HepG2 (cell line): Measurements from ENCODE around the gene TTC39C. TPM values are rescaled to one million over a fixed set of nuclear protein-coding genes. Genes with fewer than 3 reads are reported as not detected.

Experiments
- ASH2L ChIP-seq: fragments of 300-600, 200-600 bp; sonication (generic); IDR thresholded peaks from 2 replicates; pipeline ENCODE4 v1.7.0; 2017; ENCODE audit warnings: low read depth, mild to moderate bottlenecking, moderate library complexity, mixed read lengths, low read length; ENCODE audit not compliant: insufficient read length
- CREB1 ChIP-seq, 2 experiments: fragments of 450-650 bp in 1 of 2; IDR thresholded peaks; 2 replicates each; pipeline ENCODE4 v1.6.1; 2016 to 2017; ENCODE audit warnings: control low read depth in 1 of 2, mild to moderate bottlenecking in 1 of 2, missing compliant biosample characterization in 1 of 2, missing genetic modification characterization in 1 of 2
- HDAC2 ChIP-seq: sonication (generic); formaldehyde crosslinking; IDR thresholded peaks from 2 replicates; pipeline ENCODE4 v1.4.0; 2020; ENCODE audit warnings: missing genetic modification reagents
- KDM5B ChIP-seq: sonication (generic); formaldehyde crosslinking; IDR thresholded peaks from 2 replicates; pipeline ENCODE4 v1.4.0; 2020; ENCODE audit warnings: missing genetic modification reagents, mild to moderate bottlenecking, borderline replicate concordance
- KDM6A ChIP-seq: IDR thresholded peaks from 2 replicates; pipeline ENCODE4 v1.6.1; 2016; ENCODE audit warnings: low read depth
- MED8 ChIP-seq: sonication (generic); formaldehyde crosslinking; IDR thresholded peaks from 2 replicates; pipeline ENCODE4 v1.8.1; 2023; ENCODE audit warnings: mild to moderate bottlenecking, missing genetic modification reagents; ENCODE audit not compliant: insufficient replicate concordance
- SETDB1 ChIP-seq: sonication (generic); formaldehyde crosslinking; IDR thresholded peaks from 2 replicates; pipeline ENCODE4 v1.5.1; 2020; ENCODE audit warnings: missing genetic modification reagents, mild to moderate bottlenecking, borderline replicate concordance
- TCF7 ChIP-seq: sonication (generic); IDR thresholded peaks from 2 replicates; pipeline ENCODE4 v1.6.1; 2016; ENCODE audit warnings: antibody characterized with exemption, low read depth
- TGIF2 ChIP-seq: IDR thresholded peaks from 2 replicates; pipeline ENCODE4 v1.6.1; 2016; ENCODE audit warnings: control low read depth, missing compliant biosample characterization
- ZNF317 ChIP-seq: sonication (generic); formaldehyde crosslinking; IDR thresholded peaks from 2 replicates; pipeline ENCODE4 v1.5.0; 2020; ENCODE audit warnings: mild to moderate bottlenecking, missing genetic modification reagents
- ZNF674 ChIP-seq: sonication (generic); formaldehyde crosslinking; IDR thresholded peaks from 2 replicates; pipeline ENCODE4 v1.5.0; 2020; ENCODE audit warnings: low read depth, mild to moderate bottlenecking, missing genetic modification reagents
- polyA plus RNA-seq, 8 experiments: library from polyadenylated mRNA; depleted of rRNA in 3 of 8; stranded (reverse) in 7 of 8; unstranded in 1 of 8; fragments of >200 nt; fragmentation: Illumina TruSeq in 4 of 8; extraction: Trizol in 4 of 8; gene quantifications; 2 replicates each; pipeline versions ENCODE4 v1.2.1 to v1.2.3, GENCODE V29; 2011 to 2016; ENCODE audit warnings: low read depth in 4 of 8, missing spikeins in 1 of 8, mixed read lengths in 1 of 8; ENCODE audit not compliant: insufficient read depth in 1 of 8
- total RNA-seq, 5 experiments: library from RNA; depleted of rRNA; stranded (reverse); fragments of >200 nt; fragmentation: Illumina TruSeq; extraction: Trizol; gene quantifications; 2 replicates each; pipeline ENCODE4 v1.2.3, GENCODE V29; 2016; ENCODE audit warnings: low read depth in 1 of 5
- TF ChIP-seq, protein P1 (sequence below): sonication (generic); formaldehyde crosslinking; IDR thresholded peaks from 2 replicates; pipeline ENCODE4 v1.4.0; 2020; ENCODE audit warnings: missing genetic modification reagents
- TF ChIP-seq, protein P2 (sequence below), 2 experiments: IDR thresholded peaks; 2 replicates each; pipeline ENCODE4 v1.6.1; 2011 to 2012; ENCODE audit warnings: low read length in 2 of 2, borderline replicate concordance in 1 of 2, low read depth in 1 of 2, mild to moderate bottlenecking in 1 of 2, moderate library complexity in 1 of 2
- TF ChIP-seq, protein P3 (sequence below): IDR thresholded peaks from 2 replicates; pipeline ENCODE4 v1.6.1; 2016; ENCODE audit warnings: missing compliant biosample characterization, missing genetic modification reagents, borderline replicate concordance
- TF ChIP-seq, protein P4 (sequence below): IDR thresholded peaks from 2 replicates; pipeline ENCODE4 v1.6.1; 2012; ENCODE audit warnings: low read length, improper control_type of control experiment
- TF ChIP-seq, protein P5 (sequence below): sonication (generic); formaldehyde crosslinking; IDR thresholded peaks from 2 replicates; pipeline ENCODE4 v1.4.0; 2020; ENCODE audit warnings: mild to moderate bottlenecking, missing genetic modification reagents

TTC39C gene
- total and polyA plus RNA-seq, 2 of the 13 experiments (the other 11 are each of a cell fraction or from before 2014, with no cell fraction given): 19.1 to 25.9 TPM

DNA sequence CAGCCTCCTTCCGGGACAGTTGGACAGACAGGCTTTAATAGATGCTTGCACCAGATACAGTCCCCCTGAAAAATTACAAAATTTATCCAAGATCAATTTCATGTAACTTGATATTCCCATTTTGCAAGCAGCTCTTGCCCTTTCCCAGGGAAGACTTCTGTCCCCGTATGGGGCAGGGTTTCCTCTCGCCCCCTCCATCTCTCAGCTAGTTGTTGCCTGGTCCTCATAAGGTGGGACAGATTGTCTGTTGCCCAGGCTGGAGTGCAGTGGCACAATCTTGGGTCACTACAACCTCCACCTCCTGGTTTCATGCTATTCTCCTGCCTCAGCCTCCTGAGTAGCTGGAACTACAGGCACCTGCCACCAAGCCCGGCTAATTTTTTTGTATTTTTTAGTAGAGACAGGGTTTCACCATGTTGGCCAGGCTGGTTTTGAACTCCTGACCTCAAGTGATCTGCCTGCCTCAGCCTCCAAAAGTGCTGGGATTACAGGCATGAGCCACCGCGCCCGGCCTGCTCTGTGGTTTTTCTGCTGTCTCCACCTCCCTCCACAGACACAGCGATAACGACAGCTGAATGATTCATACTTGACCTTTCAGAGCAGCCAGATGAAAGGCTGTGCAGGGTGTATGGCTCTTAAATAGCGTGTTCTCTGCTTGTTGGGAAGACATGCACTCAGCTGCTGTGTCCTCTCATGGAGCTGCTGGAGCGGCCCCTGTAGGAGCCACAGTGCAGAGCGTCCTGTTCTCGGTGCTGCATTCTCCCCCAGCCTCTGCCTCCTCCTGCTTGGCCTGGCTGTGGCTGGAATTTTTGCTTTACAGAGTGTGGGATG lies 61.4 kb downstream of the TTC39C start (continued):
- TF ChIP-seq, protein P1, sequence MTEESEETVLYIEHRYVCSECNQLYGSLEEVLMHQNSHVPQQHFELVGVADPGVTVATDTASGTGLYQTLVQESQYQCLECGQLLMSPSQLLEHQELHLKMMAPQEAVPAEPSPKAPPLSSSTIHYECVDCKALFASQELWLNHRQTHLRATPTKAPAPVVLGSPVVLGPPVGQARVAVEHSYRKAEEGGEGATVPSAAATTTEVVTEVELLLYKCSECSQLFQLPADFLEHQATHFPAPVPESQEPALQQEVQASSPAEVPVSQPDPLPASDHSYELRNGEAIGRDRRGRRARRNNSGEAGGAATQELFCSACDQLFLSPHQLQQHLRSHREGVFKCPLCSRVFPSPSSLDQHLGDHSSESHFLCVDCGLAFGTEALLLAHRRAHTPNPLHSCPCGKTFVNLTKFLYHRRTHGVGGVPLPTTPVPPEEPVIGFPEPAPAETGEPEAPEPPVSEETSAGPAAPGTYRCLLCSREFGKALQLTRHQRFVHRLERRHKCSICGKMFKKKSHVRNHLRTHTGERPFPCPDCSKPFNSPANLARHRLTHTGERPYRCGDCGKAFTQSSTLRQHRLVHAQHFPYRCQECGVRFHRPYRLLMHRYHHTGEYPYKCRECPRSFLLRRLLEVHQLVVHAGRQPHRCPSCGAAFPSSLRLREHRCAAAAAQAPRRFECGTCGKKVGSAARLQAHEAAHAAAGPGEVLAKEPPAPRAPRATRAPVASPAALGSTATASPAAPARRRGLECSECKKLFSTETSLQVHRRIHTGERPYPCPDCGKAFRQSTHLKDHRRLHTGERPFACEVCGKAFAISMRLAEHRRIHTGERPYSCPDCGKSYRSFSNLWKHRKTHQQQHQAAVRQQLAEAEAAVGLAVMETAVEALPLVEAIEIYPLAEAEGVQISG (CRISPR knock-in tag): peak; percentile 72
- TF ChIP-seq, protein P2, sequence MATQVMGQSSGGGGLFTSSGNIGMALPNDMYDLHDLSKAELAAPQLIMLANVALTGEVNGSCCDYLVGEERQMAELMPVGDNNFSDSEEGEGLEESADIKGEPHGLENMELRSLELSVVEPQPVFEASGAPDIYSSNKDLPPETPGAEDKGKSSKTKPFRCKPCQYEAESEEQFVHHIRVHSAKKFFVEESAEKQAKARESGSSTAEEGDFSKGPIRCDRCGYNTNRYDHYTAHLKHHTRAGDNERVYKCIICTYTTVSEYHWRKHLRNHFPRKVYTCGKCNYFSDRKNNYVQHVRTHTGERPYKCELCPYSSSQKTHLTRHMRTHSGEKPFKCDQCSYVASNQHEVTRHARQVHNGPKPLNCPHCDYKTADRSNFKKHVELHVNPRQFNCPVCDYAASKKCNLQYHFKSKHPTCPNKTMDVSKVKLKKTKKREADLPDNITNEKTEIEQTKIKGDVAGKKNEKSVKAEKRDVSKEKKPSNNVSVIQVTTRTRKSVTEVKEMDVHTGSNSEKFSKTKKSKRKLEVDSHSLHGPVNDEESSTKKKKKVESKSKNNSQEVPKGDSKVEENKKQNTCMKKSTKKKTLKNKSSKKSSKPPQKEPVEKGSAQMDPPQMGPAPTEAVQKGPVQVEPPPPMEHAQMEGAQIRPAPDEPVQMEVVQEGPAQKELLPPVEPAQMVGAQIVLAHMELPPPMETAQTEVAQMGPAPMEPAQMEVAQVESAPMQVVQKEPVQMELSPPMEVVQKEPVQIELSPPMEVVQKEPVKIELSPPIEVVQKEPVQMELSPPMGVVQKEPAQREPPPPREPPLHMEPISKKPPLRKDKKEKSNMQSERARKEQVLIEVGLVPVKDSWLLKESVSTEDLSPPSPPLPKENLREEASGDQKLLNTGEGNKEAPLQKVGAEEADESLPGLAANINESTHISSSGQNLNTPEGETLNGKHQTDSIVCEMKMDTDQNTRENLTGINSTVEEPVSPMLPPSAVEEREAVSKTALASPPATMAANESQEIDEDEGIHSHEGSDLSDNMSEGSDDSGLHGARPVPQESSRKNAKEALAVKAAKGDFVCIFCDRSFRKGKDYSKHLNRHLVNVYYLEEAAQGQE (IDR thresholded peaks at IDR 0.05; ENCODE audit: borderline replicate concordance in 1 of 2, low read depth in 1 of 2, low read length in 2 of 2): peak in 1 of 2 experiments; percentile 52; a peak in 1 of 4 replicates
- TF ChIP-seq KDM6A (CRISPR knock-in tag) (no peak), CREB1 (IDR thresholded peaks at IDR 0.05) (no peak), CREB1 (CRISPR knock-in tag; IDR thresholded peaks at IDR 0.05) (peak; percentile 60), ZNF674 (CRISPR knock-in tag) (no peak), KDM5B (peak; percentile 25; the same call in 1 of the 2 replicates), MED8 (CRISPR knock-in tag) (no peak), TCF7 (peak; percentile 93), ASH2L (no peak), SETDB1 (CRISPR knock-in tag) (no peak), TGIF2 (peak; percentile 55; the same call in 1 of the 2 replicates), ZNF317 (CRISPR knock-in tag) (no peak), HDAC2 (CRISPR knock-in tag) (peak; percentile 93)
- TF ChIP-seq, protein P3, sequence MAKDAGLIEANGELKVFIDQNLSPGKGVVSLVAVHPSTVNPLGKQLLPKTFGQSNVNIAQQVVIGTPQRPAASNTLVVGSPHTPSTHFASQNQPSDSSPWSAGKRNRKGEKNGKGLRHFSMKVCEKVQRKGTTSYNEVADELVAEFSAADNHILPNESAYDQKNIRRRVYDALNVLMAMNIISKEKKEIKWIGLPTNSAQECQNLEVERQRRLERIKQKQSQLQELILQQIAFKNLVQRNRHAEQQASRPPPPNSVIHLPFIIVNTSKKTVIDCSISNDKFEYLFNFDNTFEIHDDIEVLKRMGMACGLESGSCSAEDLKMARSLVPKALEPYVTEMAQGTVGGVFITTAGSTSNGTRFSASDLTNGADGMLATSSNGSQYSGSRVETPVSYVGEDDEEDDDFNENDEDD (CRISPR knock-in tag): peak; percentile 10; the same call in 1 of the 2 replicates
- TF ChIP-seq, protein P4, sequence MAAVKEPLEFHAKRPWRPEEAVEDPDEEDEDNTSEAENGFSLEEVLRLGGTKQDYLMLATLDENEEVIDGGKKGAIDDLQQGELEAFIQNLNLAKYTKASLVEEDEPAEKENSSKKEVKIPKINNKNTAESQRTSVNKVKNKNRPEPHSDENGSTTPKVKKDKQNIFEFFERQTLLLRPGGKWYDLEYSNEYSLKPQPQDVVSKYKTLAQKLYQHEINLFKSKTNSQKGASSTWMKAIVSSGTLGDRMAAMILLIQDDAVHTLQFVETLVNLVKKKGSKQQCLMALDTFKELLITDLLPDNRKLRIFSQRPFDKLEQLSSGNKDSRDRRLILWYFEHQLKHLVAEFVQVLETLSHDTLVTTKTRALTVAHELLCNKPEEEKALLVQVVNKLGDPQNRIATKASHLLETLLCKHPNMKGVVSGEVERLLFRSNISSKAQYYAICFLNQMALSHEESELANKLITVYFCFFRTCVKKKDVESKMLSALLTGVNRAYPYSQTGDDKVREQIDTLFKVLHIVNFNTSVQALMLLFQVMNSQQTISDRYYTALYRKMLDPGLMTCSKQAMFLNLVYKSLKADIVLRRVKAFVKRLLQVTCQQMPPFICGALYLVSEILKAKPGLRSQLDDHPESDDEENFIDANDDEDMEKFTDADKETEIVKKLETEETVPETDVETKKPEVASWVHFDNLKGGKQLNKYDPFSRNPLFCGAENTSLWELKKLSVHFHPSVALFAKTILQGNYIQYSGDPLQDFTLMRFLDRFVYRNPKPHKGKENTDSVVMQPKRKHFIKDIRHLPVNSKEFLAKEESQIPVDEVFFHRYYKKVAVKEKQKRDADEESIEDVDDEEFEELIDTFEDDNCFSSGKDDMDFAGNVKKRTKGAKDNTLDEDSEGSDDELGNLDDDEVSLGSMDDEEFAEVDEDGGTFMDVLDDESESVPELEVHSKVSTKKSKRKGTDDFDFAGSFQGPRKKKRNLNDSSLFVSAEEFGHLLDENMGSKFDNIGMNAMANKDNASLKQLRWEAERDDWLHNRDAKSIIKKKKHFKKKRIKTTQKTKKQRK: no peak
- TF ChIP-seq, protein P5, sequence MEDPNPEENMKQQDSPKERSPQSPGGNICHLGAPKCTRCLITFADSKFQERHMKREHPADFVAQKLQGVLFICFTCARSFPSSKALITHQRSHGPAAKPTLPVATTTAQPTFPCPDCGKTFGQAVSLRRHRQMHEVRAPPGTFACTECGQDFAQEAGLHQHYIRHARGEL (CRISPR knock-in tag): no peak
